ENCODE measurements around the gene AP1G1. TPM values are rescaled to one million over a fixed set of nuclear protein-coding genes. Genes with fewer than 3 reads are reported as not detected.

Gene AP1G1
- total and polyA plus RNA-seq, 2 of the 8 experiments (the other 6 are each of a cell fraction or from before 2014, with no cell fraction given) = 43.9 to 68.4 TPM

- TF ChIP-seq, protein P1, sequence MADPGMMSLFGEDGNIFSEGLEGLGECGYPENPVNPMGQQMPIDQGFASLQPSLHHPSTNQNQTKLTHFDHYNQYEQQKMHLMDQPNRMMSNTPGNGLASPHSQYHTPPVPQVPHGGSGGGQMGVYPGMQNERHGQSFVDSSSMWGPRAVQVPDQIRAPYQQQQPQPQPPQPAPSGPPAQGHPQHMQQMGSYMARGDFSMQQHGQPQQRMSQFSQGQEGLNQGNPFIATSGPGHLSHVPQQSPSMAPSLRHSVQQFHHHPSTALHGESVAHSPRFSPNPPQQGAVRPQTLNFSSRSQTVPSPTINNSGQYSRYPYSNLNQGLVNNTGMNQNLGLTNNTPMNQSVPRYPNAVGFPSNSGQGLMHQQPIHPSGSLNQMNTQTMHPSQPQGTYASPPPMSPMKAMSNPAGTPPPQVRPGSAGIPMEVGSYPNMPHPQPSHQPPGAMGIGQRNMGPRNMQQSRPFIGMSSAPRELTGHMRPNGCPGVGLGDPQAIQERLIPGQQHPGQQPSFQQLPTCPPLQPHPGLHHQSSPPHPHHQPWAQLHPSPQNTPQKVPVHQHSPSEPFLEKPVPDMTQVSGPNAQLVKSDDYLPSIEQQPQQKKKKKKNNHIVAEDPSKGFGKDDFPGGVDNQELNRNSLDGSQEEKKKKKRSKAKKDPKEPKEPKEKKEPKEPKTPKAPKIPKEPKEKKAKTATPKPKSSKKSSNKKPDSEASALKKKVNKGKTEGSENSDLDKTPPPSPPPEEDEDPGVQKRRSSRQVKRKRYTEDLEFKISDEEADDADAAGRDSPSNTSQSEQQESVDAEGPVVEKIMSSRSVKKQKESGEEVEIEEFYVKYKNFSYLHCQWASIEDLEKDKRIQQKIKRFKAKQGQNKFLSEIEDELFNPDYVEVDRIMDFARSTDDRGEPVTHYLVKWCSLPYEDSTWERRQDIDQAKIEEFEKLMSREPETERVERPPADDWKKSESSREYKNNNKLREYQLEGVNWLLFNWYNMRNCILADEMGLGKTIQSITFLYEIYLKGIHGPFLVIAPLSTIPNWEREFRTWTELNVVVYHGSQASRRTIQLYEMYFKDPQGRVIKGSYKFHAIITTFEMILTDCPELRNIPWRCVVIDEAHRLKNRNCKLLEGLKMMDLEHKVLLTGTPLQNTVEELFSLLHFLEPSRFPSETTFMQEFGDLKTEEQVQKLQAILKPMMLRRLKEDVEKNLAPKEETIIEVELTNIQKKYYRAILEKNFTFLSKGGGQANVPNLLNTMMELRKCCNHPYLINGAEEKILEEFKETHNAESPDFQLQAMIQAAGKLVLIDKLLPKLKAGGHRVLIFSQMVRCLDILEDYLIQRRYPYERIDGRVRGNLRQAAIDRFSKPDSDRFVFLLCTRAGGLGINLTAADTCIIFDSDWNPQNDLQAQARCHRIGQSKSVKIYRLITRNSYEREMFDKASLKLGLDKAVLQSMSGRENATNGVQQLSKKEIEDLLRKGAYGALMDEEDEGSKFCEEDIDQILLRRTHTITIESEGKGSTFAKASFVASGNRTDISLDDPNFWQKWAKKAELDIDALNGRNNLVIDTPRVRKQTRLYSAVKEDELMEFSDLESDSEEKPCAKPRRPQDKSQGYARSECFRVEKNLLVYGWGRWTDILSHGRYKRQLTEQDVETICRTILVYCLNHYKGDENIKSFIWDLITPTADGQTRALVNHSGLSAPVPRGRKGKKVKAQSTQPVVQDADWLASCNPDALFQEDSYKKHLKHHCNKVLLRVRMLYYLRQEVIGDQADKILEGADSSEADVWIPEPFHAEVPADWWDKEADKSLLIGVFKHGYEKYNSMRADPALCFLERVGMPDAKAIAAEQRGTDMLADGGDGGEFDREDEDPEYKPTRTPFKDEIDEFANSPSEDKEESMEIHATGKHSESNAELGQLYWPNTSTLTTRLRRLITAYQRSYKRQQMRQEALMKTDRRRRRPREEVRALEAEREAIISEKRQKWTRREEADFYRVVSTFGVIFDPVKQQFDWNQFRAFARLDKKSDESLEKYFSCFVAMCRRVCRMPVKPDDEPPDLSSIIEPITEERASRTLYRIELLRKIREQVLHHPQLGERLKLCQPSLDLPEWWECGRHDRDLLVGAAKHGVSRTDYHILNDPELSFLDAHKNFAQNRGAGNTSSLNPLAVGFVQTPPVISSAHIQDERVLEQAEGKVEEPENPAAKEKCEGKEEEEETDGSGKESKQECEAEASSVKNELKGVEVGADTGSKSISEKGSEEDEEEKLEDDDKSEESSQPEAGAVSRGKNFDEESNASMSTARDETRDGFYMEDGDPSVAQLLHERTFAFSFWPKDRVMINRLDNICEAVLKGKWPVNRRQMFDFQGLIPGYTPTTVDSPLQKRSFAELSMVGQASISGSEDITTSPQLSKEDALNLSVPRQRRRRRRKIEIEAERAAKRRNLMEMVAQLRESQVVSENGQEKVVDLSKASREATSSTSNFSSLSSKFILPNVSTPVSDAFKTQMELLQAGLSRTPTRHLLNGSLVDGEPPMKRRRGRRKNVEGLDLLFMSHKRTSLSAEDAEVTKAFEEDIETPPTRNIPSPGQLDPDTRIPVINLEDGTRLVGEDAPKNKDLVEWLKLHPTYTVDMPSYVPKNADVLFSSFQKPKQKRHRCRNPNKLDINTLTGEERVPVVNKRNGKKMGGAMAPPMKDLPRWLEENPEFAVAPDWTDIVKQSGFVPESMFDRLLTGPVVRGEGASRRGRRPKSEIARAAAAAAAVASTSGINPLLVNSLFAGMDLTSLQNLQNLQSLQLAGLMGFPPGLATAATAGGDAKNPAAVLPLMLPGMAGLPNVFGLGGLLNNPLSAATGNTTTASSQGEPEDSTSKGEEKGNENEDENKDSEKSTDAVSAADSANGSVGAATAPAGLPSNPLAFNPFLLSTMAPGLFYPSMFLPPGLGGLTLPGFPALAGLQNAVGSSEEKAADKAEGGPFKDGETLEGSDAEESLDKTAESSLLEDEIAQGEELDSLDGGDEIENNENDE (IDR thresholded peaks at IDR 0.05; ENCODE audit: insufficient replicate concordance, low read length) = no peak
- TF ChIP-seq HDAC6 (IDR thresholded peaks at IDR 0.05; ENCODE audit: low read depth, low read length) = no peak
- TF ChIP-seq EP300 (IDR thresholded peaks at IDR 0.05; ENCODE audit: borderline replicate concordance in 1 of 2, low read depth in 2 of 2, low read length in 2 of 2) = no peak
- no peak for TF ChIP-seq SP2 (IDR thresholded peaks at IDR 0.05; ENCODE audit: low read length)
- no peak for TF ChIP-seq BACH1 (IDR thresholded peaks at IDR 0.05; ENCODE audit: low read length)
- no peak for TF ChIP-seq E2F6 (IDR thresholded peaks at IDR 0.05)
- no peak for TF ChIP-seq CREB1 (IDR thresholded peaks at IDR 0.05)
- TF ChIP-seq TBP (IDR thresholded peaks at IDR 0.05; ENCODE audit: low read depth, low read length) = no peak
- no peak for TF ChIP-seq GTF2F1 (IDR thresholded peaks at IDR 0.05; ENCODE audit: borderline replicate concordance, low read depth, low read length)
These were observed 115.5 kb downstream of the AP1G1 start (continued) for GRCh38 chr16:71693164-71693563.
